ENCODE data around the gene CELSR1. TPM values are rescaled to one million over a fixed set of nuclear protein-coding genes. Genes with fewer than 3 reads are reported as not detected.

CELSR1 gene
- total RNA-seq, 1 experiment from 2014 or later: 19.6 TPM

DNA sequence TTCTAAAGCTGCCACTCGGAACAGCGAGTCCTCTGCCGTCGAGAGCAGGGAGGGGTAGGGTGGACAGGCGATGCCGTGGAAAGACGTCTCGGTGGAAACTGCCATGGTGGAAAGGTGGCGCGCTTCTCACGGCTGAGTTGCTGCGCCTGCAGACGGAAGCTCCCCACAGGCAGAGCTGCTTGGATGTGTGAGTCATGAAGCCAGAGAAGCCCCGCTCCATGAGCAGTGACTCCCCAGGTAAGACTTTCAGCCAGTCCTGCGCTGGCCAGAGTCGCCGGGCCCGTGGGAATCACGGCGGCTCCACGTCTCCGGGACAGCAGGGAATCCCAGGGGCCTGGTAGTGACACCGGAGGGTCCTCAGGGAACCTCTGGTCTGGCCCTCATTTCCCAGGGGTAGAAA, 205.9 kb downstream of the CELSR1 start (continued):
- TF ChIP-seq, protein P1, sequence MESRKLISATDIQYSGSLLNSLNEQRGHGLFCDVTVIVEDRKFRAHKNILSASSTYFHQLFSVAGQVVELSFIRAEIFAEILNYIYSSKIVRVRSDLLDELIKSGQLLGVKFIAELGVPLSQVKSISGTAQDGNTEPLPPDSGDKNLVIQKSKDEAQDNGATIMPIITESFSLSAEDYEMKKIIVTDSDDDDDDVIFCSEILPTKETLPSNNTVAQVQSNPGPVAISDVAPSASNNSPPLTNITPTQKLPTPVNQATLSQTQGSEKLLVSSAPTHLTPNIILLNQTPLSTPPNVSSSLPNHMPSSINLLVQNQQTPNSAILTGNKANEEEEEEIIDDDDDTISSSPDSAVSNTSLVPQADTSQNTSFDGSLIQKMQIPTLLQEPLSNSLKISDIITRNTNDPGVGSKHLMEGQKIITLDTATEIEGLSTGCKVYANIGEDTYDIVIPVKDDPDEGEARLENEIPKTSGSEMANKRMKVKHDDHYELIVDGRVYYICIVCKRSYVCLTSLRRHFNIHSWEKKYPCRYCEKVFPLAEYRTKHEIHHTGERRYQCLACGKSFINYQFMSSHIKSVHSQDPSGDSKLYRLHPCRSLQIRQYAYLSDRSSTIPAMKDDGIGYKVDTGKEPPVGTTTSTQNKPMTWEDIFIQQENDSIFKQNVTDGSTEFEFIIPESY (IDR thresholded peaks at IDR 0.05; ENCODE audit: extremely low read depth, insufficient replicate concordance, low read length): no peak
- no peak for TF ChIP-seq POLR2A (IDR thresholded peaks at IDR 0.05; ENCODE audit: borderline replicate concordance, extremely low read depth, insufficient read depth, insufficient read length)

DNA sequence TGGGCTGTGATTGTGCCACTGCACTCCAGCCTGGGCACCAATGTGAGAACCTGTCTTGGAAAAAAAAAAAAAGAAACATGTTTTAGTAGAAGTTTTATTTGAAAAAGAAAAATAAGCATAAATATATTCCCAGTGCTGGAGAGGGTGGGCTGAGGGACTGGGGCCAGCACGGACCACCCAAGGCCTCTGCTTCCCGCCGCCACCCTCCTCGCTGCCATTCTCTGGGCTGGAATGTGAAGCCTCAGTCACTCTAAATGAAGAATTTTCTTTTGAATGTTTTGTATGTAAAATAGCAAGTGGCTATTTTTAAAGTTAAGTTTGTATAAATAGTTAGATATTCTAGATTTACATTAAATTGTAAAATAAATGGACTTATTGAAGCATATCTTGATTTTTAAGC, 207.0 kb downstream of the CELSR1 start:
- H3K4me2 ChIP-seq (ENCODE audit: low read length): no peak overlapping the region
- H3K27me3 ChIP-seq (ENCODE audit: insufficient read depth, low read length): no peaks in the 10 kb centered on the region
- CTCF ChIA-PET: no interaction called here
- peaks cover 3% of the 10 kb centered on the region; the same call in 1 of the 2 replicates for H3K79me2 ChIP-seq (ENCODE audit: insufficient read depth, low read length)
- H3K4me3 ChIP-seq (replicated peaks in 1 of 2; ENCODE audit: low read depth in 1 of 2, low read length in 2 of 2): no peak overlapping the region
- DNase-seq (ENCODE audit: low read depth, low spot score) (no peak), ATAC-seq (no peak)
- H4K20me1 ChIP-seq (ENCODE audit: insufficient read depth): no peaks in the 10 kb centered on the region
- POLR2A ChIA-PET: no interaction called here
- H3K36me3 ChIP-seq (ENCODE audit: control insufficient read depth in 1 of 2, insufficient read depth in 2 of 2, low read length in 2 of 2): peaks cover 32 to 38% of the 10 kb centered on the region in 2 experiments; a peak in 3 of 4 replicates
- H3K9me3 ChIP-seq (ENCODE audit: control insufficient read depth in 1 of 2, insufficient read depth in 1 of 2, low read depth in 1 of 2, low read length in 2 of 2): no peaks in the 10 kb centered on the region
- no peaks in the 10 kb centered on the region for H3K9me2 ChIP-seq (ENCODE audit: insufficient read depth)
- TF ChIP-seq SIN3A (IDR thresholded peaks at IDR 0.05; ENCODE audit: low read depth) (no peak), EZH2phosphoT487 (IDR thresholded peaks at IDR 0.05; ENCODE audit: borderline replicate concordance) (no peak), SRF (IDR thresholded peaks at IDR 0.05; ENCODE audit: low read depth) (no peak)
- intact Hi-C loops (cut with micrococcal nuclease): no loop called here
- TSS peak; percentile 43 for BruUV-seq (replicated peaks)
- RAD21 ChIA-PET (ENCODE audit: low non-redundant PET in 1 of 2, low total read pairs in 2 of 2, uncharacterized antibody in 2 of 2, unreplicated experiment in 2 of 2): no interaction called here
- no peak overlapping the region for H3K27ac ChIP-seq (ENCODE audit: low read depth, low read length)
- H3K4me1 ChIP-seq (ENCODE audit: control insufficient read depth in 1 of 2, insufficient read depth in 2 of 2, low read length in 2 of 2): peaks cover 0 to 11% of the 10 kb centered on the region in 2 experiments; a peak in 3 of 4 replicates
- no peak overlapping the region for H3K9ac ChIP-seq (ENCODE audit: low read length)
- no peak overlapping the region for H2AFZ ChIP-seq (ENCODE audit: low read depth, low read length, poor library complexity, severe bottlenecking)

DNA sequence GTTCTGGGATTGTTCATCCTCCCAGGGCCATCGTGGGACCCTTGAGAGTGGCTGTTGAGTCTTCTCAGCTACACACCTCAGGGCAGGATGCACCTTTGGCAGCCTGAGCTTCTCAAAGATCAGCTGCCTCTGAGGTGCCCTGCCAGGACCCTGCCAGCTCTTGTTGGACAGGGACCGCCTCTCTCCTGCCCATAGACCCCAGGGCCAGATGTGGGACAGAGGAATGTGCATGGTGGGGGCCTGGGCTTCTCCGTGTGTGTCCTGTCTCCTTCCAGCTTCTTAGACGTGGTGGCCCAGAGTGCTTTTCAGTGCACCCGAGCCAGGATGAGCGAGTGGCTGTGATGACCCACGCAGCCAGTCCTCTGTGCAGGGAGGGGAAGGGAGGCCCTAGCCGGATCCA, 207.8 kb downstream of the CELSR1 start:
- H3K9me2 ChIP-seq (ENCODE audit: insufficient read depth): no peaks in the 10 kb centered on the region
- no peak overlapping the region for H3K27ac ChIP-seq (ENCODE audit: low read depth, low read length)
- H3K79me2 ChIP-seq (ENCODE audit: insufficient read depth, low read length): no peaks in the 10 kb centered on the region
- TF ChIP-seq, protein P1 (IDR thresholded peaks at IDR 0.05; ENCODE audit: extremely low read depth, insufficient replicate concordance, low read length): no peak
- TF ChIP-seq EZH2 (IDR thresholded peaks at IDR 0.05) (no peak), CEBPB (IDR thresholded peaks at IDR 0.05; ENCODE audit: low read depth) (no peak), ZFX (IDR thresholded peaks at IDR 0.05) (no peak), EZH2phosphoT487 (IDR thresholded peaks at IDR 0.05; ENCODE audit: borderline replicate concordance) (no peak), YY1 (IDR thresholded peaks at IDR 0.05; ENCODE audit: extremely low read depth, insufficient replicate concordance, low read depth, low read length) (no peak), TCF7L2 (IDR thresholded peaks at IDR 0.05; ENCODE audit: borderline replicate concordance, extremely low read depth, insufficient read depth, insufficient read length) (no peak), FOSL1 (IDR thresholded peaks at IDR 0.05; ENCODE audit: low read depth) (no peak), POLR2AphosphoS5 (IDR thresholded peaks at IDR 0.05; ENCODE audit: low read depth, low read length) (no peak), JUND (IDR thresholded peaks at IDR 0.05) (no peak), RAD21 (IDR thresholded peaks at IDR 0.05; ENCODE audit: low read depth) (no peak)
- TF ChIP-seq, protein P2, sequence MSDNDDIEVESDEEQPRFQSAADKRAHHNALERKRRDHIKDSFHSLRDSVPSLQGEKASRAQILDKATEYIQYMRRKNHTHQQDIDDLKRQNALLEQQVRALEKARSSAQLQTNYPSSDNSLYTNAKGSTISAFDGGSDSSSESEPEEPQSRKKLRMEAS (IDR thresholded peaks at IDR 0.05): no peak
- POLR2A ChIA-PET: no interaction called here
- no peaks in the 10 kb centered on the region for H3K27me3 ChIP-seq (ENCODE audit: insufficient read depth, low read length)
- CTCF ChIA-PET: no interaction called here
- RAD21 ChIA-PET (ENCODE audit: low non-redundant PET in 1 of 2, low total read pairs in 2 of 2, uncharacterized antibody in 2 of 2, unreplicated experiment in 2 of 2): no interaction called here
- H3K4me3 ChIP-seq (replicated peaks in 1 of 2; ENCODE audit: low read depth in 1 of 2, low read length in 2 of 2): no peak overlapping the region
- ATAC-seq: no peak
- no peak for DNase-seq (ENCODE audit: low read depth, low spot score)
- no peak overlapping the region for H2AFZ ChIP-seq (ENCODE audit: low read depth, low read length, poor library complexity, severe bottlenecking)
- intact Hi-C loops (cut with micrococcal nuclease): no loop called here
- H3K36me3 ChIP-seq (ENCODE audit: control insufficient read depth in 1 of 2, insufficient read depth in 2 of 2, low read length in 2 of 2): peaks cover 33 to 39% of the 10 kb centered on the region in 2 experiments; a peak in 3 of 4 replicates
- H3K9ac ChIP-seq (ENCODE audit: low read length): no peak overlapping the region
- no TSS peak for BruUV-seq (replicated peaks)
- peaks cover 0 to 5% of the 10 kb centered on the region in 2 experiments; a peak in 3 of 4 replicates for H3K4me1 ChIP-seq (ENCODE audit: control insufficient read depth in 1 of 2, insufficient read depth in 2 of 2, low read length in 2 of 2)
- H3K4me2 ChIP-seq (ENCODE audit: low read length): no peak overlapping the region
- no peaks in the 10 kb centered on the region for H3K9me3 ChIP-seq (ENCODE audit: control insufficient read depth in 1 of 2, insufficient read depth in 1 of 2, low read depth in 1 of 2, low read length in 2 of 2)
- no peaks in the 10 kb centered on the region for H4K20me1 ChIP-seq (ENCODE audit: insufficient read depth)
